IPS DF 4.7 (cell line): ENCODE results near the gene KRTAP22-2.

Source experiments
- DNase-seq: peaks from one replicate; pipeline ENCODE4 v3.0.0-alpha.2; 2013; ENCODE audit warnings: low spot score; ENCODE audit errors: extremely low read depth

Gene KRTAP22-2

DNA sequence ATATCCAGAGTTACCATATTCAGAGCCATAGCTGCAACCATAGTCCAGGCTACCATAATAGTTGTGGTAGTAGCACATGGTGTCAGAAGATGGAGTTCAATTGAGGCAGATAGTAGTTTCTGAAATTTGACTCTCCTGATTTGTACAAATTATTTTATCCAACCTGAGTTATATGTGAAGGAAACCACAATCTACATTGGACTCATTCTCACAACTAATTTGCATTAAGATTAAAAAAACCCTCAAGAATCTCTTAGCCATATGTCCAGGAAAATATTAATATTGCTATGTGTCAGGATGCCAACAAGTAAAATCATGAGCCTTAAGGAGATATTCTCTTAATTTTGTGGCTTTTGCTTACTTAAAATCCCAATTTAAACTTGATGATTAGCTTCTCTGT is at the start of gene KRTAP22-2:
KRTAP22-2 (minus strand) TSS at position 101 of the 400 bp plus-strand sequence.
- no peak for DNase-seq

DNA sequence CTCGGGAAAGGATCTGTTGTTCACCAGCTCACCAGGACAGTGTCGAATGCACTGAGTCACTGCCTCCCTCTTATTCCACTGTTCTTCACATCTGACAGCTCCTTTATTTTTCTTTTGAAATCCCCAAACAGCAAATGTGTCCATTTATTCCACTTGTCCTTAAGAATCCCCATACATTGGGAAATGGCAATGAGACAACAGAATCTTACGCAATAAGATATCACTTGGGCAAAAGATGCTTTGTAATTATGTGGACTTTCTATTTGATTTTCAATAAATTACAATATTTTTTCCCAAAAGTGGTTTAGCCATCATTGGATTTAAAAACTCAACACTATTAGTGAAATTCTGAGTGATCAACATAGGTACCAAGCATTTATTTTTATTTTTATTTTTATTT is 48.5 kb upstream of the KRTAP22-2 start:
- no peak for DNase-seq

DNA sequence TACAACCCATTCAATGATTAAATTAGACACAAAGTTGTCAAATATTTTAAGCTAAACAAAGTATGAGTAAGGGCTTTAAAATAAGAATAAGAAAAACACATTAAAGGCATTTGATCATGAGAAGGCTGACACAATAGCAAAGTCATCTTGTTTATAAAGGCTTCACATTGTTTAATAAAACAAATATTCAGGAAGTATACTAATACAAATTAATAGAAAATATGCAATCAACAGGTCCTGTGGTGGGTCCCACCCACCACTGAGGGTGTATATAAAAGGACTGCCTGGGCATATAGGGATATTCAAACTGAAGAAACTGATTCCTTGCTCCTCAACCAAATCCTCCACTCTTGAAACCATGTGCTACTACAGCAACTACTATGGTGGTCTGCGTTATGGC is 44.7 kb upstream of the KRTAP22-2 start, which contains the start of gene KRTAP20-2:
KRTAP20-2 (plus strand) TSS at position 301 of the 400 bp plus-strand sequence; CDS start at position 359, 58 bp downstream.
- DNase-seq, result no peak

DNA sequence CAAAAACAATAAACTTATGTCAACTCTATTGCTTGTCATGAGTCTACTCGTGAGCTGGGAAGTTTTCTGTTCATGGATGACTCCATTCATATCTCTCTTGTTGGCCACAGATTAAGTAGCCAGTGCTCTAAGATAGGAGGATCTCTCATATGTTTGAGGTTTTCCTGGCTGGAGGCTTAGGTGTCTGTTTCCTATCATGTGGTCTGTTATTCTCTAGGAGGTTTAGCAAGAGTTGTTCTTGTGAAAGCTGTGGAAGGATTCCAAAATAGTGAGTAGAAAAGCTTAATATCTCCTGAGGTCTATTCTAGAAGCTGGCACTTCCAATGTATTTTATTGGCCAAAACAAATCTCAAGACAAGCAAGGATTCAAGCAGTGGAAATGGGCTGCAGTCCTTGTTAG is 39.0 kb upstream of the KRTAP22-2 start:
- no peak for DNase-seq

DNA sequence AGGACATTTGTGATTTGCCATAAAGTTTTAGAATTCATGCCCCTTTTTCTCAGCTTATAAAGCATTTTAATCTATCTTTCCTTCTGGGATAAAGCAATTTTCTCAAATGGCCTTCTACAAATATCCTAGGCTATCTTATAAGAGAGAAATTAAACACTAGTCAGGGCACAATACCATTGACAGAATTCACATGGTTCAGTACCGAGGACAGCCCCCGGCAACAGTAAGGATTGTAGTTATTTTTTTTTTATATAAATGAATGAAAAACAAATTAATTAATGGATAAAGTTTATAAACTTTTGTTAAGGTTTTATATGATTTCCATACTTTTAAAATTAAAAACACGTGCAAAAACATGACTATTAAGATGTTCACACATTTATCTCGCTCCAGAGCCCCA is 37.9 kb upstream of the KRTAP22-2 start:
- DNase-seq, result no peak

DNA sequence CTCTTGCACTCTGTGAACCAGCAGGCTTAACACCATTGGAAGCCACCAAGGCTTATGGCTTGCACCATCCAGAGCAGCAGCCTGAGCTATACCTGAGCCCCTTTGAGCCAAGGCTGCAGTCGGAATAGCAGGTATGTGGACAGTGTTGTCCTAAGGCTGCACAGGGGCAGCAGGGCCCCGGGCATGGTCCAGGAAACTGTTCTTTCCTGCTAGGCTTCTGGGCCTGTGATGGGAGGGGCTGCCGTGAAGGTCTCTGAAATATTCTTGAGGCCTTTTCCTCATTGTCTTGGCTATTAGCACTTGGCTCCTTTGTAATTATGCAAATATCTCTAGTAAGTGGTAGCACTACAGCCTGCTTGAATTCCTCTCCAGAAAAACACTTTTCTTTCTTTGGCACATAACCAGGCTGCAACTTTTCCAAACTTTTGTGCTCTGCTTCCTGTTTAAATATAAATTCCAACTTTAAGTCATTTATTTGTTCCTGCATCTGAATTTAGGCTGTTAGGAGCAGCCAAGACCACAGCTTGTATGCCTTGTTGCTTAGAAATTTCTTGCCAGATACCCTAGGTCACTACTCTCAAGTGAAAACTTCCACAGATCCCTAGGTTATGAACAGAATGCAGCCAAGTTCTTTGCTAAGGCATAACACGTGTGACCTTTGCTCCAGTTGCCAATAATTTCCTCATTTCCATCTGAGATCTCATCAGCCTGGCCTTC is 35.4 kb upstream of the KRTAP22-2 start:
- DNase-seq, result no peak

DNA sequence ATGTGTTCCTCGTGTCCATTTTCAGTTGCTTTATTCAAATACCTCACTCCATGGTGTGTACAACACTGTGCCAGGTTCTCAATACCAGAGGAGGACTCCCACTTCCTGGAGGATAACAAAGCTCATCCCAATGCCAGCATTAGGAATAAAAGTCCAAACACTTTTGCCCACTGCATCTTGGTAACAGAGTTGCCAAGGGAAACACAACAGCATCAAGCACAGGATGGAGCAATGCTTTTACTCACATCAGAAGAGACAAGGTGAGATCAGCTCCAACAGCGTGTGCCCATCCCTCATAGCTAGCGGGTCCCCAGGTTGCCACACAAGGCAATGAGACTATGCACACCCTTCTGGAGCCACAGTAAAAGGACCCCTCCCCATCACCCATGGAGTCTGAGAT is 33.2 kb upstream of the KRTAP22-2 start:
- DNase-seq, result no peak

DNA sequence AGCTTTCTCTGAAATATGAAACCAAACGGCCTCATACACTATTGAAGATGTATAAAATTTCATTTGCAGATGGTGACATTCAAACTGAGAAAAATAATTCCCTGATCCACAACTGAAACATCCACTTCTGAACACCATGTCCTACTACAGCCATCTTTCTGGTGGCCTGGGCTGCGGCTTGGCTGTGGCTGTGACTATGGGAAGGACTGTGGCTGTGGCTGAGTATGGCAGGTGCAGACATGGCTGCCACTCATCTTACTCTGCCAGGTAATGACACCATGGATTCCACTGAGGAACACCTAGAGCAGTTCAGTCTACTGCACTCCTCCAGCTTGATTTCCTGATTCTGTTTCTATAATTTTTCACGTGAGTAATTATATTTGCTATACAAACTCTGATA is 30.3 kb upstream of the KRTAP22-2 start, which contains the start of gene KRTAP20-4:
KRTAP20-4 (plus strand) TSS at position 106 of the 400 bp plus-strand sequence.
- no peak for DNase-seq

DNA sequence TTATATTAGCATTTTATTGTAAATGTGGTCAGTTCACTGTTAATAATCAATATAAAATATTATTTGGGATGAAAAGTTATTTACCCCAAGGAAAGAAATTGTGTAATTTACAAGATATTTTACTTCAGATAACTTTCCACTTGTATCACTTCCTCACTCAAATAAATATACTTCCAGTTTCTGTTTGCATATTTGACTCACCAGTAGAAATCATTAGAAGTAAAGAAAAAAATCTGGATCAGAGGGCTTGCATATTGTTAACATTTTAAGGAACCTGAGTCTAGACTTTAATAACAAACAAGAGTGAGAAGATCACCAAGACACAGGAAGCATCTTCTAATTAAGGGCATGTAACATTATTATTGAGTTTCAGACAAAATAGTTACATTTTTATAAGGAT is 29.9 kb upstream of the KRTAP22-2 start:
- DNase-seq, result no peak

DNA sequence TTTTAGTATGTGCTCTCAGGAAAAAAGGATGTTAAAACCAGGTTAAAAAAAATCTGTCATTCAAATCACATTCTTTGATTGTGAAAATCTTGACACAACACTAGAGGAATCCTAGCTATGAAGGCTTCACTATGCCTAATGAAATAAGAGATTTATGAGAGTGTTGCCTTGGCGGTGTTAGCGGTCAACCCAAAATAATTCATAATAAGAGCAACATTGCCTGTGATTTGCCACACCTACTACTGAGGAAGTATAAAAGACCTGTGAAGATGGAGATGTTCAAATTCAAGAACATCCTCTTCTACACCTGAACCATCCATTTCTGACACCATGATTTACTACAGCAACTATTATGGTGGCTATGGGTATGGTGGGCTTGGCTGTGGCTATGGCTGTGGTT is 25.9 kb upstream of the KRTAP22-2 start, which contains the start of gene KRTAP20-1:
KRTAP20-1 (plus strand) TSS at position 301 of the 400 bp plus-strand sequence; CDS start at position 331, 30 bp downstream.
- no peak for DNase-seq

- no peak for DNase-seq
Observed at GRCh38 chr21:30615199-30615598, 25.0 kb upstream of the KRTAP22-2 start.

DNA sequence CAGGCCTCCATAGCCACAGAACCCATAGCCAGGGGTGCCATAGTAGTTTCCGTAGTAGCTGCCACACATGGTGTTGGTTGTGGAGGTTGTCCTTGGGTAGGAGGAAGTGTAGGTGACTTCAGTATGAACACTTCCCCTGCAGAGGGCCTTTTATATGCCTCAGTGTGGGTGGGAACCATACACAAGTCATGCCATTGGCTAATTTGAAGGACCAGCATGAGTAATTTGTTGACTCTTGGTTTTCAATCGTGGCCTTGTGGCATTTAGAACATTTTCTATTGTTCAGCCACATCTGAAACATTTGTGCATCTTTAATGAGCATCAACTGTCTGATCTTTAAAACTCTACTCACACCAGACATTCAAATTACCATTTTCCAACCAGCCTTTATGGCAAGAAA is 23.6 kb upstream of the KRTAP22-2 start, which contains the start of gene KRTAP6-1:
KRTAP6-1 (minus strand) TSS at position 95 of the 400 bp plus-strand sequence; CDS start at position 69, 26 bp downstream.
- no peak for DNase-seq

GRCh38 chr21:30612132-30612531 is 21.9 kb upstream of the KRTAP22-2 start:
- no peak for DNase-seq

DNA sequence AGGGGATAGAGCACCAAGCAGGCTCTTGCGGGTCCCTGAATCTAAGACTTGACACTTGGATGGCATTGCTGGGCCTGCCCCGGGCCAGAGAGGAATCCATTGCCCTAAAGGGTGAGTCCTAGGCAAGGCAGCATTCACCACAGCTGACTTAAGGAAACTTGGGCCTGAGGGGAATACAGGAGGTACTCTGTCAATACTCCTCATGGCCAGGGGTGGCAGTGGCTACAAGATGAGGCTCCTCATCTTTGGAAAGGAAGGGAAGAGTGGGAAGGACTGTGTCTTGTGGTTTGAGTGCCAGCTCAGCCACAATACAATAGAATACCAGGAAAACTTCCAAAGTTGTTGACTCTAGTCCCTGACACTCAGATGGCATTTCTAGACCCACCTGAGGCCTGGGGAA is 15.8 kb upstream of the KRTAP22-2 start:
- DNase-seq, result peak; percentile 3

DNA sequence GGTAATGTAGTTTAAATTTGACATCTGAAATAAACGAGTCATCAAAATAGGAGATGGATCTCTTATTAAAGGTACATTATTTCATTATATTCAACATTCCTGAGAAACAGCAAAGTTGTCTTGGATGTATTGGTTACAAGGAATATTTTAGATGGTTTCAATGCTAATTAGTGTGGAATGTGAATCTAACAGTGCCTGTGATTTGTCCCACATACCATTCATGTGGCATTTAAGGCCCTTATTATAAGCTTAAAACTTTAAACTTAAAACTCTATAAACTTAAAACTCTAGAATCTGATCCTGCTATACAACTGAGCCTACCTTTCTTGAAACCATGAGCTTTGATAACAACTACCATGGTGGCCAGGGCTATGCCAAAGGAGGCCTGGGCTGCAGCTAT is 10.6 kb upstream of the KRTAP22-2 start, which contains the start of gene KRTAP22-1:
KRTAP22-1 (plus strand) TSS at position 301 of the 400 bp plus-strand sequence.
- DNase-seq, result no peak

GRCh38 chr21:30598802-30599201 is 8.6 kb upstream of the KRTAP22-2 start, which contains the start of gene KRTAP6-2:
TSS of gene KRTAP6-2 (minus strand) at chr21:30598902. CDS start at chr21:30598874, 28 bp downstream.
- DNase-seq, result no peak

DNA sequence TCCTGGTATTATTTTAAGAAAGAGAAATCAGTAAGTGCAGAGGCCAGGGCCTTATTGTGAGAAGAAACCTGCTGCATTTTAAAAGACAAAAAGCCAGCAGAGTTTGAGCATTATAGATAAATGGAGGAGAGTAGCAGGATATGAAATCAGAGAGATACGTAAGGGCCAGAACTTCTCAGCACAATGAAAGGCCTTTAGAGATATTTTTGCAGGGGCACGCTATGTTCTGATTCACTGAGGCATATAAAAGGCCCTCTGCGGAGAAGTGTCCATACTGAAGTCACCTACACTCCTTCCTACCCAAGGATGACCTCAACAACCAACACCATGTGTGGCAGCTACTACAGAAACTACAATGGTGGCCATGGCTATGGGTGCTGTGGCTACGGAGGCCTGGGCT is 1.9 kb upstream of the KRTAP22-2 start, which contains the start of gene KRTAP6-3:
KRTAP6-3 (plus strand) TSS at position 301 of the 400 bp plus-strand sequence; CDS start at position 307, 6 bp downstream.
- DNase-seq, result no peak

GRCh38 chr21:30582870-30583269 is 7.3 kb downstream of the KRTAP22-2 start:
- no peak for DNase-seq

- no peak for DNase-seq
Observed at GRCh38 chr21:30580132-30580531, 10.1 kb downstream of the KRTAP22-2 start.

DNA sequence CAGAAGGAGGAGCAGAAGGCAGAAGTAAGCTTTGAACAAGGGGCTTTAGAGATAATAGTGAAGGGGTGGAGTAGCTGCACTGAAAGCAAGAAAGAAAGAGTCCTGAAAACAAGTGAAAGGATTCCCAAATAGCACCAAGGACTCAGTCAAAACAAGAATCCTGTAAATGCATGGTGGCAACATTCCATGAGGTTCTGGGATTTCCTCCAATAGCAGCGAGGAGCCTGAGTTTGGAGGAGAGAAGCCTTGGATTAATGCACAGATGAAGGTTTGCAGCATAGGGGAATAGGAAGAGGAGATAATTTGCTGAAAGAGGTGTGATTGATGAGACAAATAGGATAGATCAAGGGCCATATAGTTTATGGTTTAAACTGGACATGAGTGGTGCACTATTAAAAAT is 10.9 kb downstream of the KRTAP22-2 start:
- DNase-seq, result no peak

GRCh38 chr21:30577766-30578165 is 12.4 kb downstream of the KRTAP22-2 start:
- DNase-seq, result no peak

DNA sequence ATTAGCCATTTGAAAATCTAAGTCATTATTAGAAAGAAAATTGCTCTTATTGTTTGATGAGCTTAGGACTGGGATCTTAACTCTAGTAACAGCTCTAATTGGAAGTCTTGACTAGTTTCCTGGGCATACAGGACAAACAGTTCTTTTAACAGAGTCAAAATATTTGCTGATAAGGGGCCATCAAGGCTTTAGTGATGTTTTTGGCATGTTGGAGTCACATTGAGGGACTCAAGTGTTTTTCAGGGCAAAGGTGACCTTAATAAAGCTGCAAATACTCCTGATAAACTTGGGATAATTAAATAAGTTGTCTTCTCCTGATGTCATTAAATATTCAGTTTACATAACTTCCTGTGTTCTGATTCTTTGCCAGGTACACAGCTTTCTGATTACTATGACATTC is 22.6 kb downstream of the KRTAP22-2 start:
- no peak for DNase-seq

DNA sequence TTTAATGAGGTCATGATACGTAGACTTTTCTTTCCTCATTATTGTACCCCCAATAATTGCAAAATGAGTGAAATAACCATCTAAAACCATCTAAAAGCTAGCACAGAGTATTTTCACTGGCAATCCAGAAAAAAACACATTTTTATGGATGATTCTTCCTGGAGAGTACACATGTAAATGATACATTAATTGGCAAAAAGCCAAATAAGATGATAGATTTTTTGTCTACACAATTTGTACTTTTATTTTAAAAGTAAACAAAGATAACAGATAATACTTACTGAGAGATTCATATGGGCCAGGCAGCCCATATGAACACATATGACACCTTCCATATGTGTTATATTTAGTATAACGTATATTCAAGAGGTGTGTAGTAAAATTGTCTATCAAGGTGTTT is 26.6 kb downstream of the KRTAP22-2 start:
- no peak for DNase-seq
